ENCODE results near the gene TPCN1.

DNA sequence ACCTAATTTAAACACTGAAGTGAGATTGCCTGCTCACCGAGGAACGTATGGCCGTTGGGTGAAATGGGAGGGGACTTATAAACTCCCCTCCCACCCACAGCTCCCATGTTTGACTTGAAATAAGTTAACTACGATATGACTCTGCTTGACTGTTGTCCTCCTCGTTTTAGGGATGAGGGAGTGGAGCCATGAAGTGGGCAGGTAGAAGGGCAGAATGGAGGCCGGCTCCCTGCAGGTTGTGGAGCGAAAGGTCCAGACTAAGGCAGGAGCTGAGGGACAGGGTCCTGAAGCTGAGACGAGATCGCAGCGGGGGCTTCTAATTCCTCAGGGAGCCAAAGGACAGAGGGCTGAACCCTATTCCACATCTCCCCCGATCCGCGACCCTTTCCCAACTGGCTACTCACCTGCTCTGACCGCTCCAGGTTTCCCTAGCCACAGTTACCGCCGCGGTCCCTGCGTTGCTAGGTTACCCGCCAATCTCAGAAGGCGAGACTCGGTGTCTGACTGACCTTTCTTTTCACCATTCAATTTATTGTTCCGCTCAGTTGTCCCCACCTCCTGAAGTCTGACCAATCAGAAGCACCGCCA, 577 bp upstream of the TPCN1 start:
- TF ChIP-seq, protein P1, sequence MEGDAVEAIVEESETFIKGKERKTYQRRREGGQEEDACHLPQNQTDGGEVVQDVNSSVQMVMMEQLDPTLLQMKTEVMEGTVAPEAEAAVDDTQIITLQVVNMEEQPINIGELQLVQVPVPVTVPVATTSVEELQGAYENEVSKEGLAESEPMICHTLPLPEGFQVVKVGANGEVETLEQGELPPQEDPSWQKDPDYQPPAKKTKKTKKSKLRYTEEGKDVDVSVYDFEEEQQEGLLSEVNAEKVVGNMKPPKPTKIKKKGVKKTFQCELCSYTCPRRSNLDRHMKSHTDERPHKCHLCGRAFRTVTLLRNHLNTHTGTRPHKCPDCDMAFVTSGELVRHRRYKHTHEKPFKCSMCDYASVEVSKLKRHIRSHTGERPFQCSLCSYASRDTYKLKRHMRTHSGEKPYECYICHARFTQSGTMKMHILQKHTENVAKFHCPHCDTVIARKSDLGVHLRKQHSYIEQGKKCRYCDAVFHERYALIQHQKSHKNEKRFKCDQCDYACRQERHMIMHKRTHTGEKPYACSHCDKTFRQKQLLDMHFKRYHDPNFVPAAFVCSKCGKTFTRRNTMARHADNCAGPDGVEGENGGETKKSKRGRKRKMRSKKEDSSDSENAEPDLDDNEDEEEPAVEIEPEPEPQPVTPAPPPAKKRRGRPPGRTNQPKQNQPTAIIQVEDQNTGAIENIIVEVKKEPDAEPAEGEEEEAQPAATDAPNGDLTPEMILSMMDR (IDR thresholded peaks at IDR 0.05): no peak
- no peak for TF ChIP-seq ZFX (IDR thresholded peaks at IDR 0.05; ENCODE audit: borderline replicate concordance)

Measured in 22Rv1 (cell line).